ENCODE data around the gene LRRC75B.
"Not testable (repeated sequence)": the region's sequence is repeated elsewhere in the genome, so short reads cannot be mapped to it uniquely, and the experiment has no call there.

Gene LRRC75B

GRCh38 chr22:24606340-24606739 is 13.5 kb upstream of the LRRC75B start:
- not testable (repeated sequence) for H3K27ac ChIP-seq; H3K4me3 ChIP-seq; DNase-seq (ENCODE audit: low spot score)

GRCh38 chr22:24603770-24604629 is 11.1 kb upstream of the LRRC75B start:
- not testable (repeated sequence) for DNase-seq (ENCODE audit: low spot score); H3K4me3 ChIP-seq; H3K27ac ChIP-seq

- DNase-seq (ENCODE audit: low spot score); H3K27ac ChIP-seq; H3K4me3 ChIP-seq: not testable (repeated sequence)
Observed at GRCh38 chr22:24602847-24603769, 10.2 kb upstream of the LRRC75B start, which contains the start of gene GGT1. Gene GGT1, plus strand, starts transcription at chr22:24603193. Its CDS starts 7,889 bp downstream, at chr22:24611082.

DNA sequence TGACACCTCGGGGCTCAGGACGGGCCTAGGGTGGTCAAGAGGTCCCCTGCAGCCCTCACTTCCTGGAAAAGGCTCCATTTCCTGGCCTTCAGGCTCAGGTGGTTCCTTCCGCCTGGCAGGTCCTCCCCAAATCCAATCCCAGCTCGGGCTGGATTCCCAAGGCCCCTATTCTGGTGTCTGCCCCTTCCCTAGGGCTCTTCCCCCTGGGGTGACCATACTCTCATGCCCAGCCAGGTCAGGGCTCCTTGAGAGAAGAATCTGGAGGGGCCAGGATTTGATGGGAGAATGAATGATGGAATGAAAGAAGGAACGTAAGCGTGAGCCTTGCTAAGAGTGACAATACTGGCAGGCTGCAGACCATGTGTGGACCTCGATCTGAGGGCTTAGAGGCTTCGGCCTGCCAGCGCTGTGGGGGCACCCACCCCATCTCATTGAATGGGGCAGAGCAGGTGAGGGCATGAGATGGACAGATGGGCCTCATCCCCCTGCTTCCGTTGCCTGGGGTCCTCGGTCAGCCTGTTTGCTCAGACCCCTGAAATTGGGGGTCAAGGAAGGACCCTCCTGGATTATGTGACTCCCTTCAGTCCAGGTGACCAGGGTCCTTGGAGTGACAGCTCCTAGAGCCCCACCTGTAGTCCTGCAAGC is 9.4 kb upstream of the LRRC75B start:
- not testable (repeated sequence) for DNase-seq (ENCODE audit: low spot score); H3K27ac ChIP-seq

DNA sequence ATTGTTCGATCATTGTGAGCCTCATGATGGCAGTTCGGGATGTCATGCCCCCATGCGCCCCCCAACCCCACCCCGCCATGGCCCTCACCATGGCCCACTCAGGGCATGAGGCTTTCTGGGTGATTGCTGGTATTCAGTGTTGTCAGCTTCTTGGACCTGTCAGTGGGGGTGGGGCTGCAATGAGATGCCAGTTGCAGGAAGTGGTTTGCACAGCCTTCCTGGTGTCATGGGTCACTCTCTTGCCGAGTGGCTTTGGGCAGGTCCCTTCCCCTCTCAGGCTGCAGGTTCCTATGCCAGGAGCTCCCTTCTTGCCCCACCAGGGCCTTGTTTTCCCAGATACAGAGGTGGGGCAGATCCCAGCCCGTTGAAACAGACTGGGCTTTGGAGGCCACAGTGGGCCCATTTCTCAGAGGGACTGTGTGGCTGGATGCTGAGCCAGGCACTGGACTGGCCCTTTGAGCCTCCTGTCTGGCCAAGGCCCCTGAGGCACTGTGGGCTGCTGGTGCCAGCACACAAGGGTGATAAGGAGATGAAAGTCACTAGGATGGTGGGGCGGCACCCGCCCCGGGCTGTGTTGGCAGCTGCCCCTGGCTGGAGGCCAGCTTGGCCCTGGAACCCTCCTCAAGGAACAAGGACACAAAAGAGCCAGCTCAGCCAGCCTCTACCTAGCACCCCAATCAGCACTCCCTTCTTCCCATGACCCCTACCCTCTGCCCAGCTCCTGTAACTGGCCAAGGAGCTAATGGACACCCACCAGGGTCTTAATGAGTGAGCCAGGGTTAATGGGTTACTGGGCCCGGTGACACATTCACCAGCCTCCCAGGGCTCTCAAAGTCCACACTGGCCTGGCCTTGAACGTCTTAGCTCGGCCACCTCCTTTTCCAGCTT is 8.6 kb upstream of the LRRC75B start:
- no peak for DNase-seq (ENCODE audit: low spot score)
- no peak for TF ChIP-seq CTCF (IDR thresholded peaks at IDR 0.05)
- Histone ChIP-seq H3K4me3 (no peak overlapping the region), H3K27ac (no peak overlapping the region)

More for the DNA sequence above, 9.4 kb upstream of the LRRC75B start:
- not testable (repeated sequence) for H3K4me3 ChIP-seq

GRCh38 chr22:24599958-24600715 is 7.3 kb upstream of the LRRC75B start:
- H3K27ac ChIP-seq; H3K4me3 ChIP-seq; DNase-seq (ENCODE audit: low spot score): not testable (repeated sequence)

DNA sequence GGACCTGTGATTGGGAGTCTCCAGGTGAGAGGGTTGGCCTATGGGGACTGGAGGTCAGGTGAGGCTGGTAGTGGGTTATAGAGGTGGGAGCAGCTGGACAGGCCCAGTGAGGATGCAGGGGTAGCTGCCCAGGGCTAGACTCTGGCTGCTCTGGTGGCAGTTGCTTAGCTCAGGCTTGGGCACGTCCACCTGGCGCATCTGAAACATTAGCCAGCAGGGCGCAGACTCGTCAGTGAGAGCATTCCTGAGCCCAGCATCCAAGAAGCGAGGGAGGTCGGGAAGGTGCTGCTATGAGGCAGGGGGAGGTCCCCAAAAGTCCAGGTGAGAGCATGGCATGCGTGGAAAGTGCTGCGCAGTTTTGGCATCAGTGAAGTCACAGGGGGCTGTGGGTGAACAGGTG is 6.6 kb upstream of the LRRC75B start:
- H3K27ac ChIP-seq: no peak overlapping the region
- TF ChIP-seq CTCF (IDR thresholded peaks at IDR 0.05): no peak
- DNase-seq (ENCODE audit: low spot score): no peak
- no peak overlapping the region for H3K4me3 ChIP-seq

DNA sequence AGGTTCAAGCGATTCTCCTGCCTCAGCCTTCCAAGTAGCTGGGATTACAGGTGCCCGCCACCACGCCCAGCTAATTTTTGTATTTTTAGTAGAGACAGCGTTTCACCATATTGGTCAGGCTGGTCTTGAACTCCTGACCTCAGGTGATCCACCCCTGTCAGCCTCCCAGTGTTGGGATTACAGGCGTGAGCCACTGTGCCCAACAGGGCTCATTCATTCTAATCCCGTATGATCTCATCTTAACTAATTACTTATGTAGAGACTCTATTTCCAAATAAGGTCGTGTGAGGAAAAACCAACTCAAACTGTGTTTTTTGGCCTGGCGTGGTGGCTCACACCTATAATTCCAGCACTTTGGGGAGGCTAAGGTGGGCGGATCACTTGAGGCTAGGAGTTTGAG is 4.2 kb upstream of the LRRC75B start:
- H3K27ac ChIP-seq; DNase-seq (ENCODE audit: low spot score); H3K4me3 ChIP-seq: not testable (repeated sequence)

DNA sequence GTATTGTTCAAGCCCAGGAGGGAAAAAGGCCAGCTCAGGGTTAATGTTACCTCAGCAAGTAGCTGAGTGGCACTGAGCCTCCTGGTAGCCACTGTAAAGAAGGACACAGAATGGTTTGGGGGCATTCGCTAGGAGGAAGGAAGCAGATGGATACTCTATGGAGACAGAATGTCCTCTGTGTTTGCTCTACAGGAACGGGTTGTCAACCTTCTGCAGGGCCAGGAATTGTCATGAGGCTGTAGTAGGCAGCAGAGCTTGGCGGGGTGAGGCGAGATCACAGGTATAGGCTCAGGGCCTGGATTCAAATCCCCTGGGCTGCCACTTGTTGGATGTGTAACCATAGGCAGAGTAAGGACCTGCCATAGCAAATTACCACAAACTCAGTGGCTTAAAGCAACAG is 3.0 kb upstream of the LRRC75B start:
- no peak overlapping the region for H3K27ac ChIP-seq
- no peak for DNase-seq (ENCODE audit: low spot score)
- H3K4me3 ChIP-seq: no peak overlapping the region
- no peak for TF ChIP-seq CTCF (IDR thresholded peaks at IDR 0.05)

Measured in coronary artery (tissue), 2 donors.